A172 (cell line): ENCODE measurements around the gene BCAR3. TPM values are rescaled to one million over a fixed set of nuclear protein-coding genes. Genes with fewer than 3 reads are reported as not detected.
A peak's percentile ranks its signal among the peaks of the same experiment; 100 is the strongest.

Source experiments
- DNase-seq: peaks from one replicate; pipeline ENCODE4 v3.0.0-alpha.2; 2015; ENCODE audit warnings: low spot score
- total RNA-seq: library from RNA; depleted of rRNA; stranded (reverse); fragments of >200 nt; shearing (Covaris generic); gene quantifications from 2 replicates; pipeline ENCODE4 v1.2.3, GENCODE V29; 2014; rRNA removed

Gene BCAR3
- total RNA-seq, 1 experiment from 2014 or later: 33.1 TPM

- no peak for DNase-seq
These were observed 132.5 kb downstream of the BCAR3 start for GRCh38 chr1:93549131-93549530.

GRCh38 chr1:93546162-93546863, 135.3 kb downstream of the BCAR3 start:
- DNase-seq: no peak

GRCh38 chr1:93542398-93542797, 139.2 kb downstream of the BCAR3 start:
- DNase-seq: no peak

- no peak for DNase-seq
These were observed 140.6 kb downstream of the BCAR3 start for GRCh38 chr1:93541045-93541444.

- no peak for DNase-seq
These were observed 143.7 kb downstream of the BCAR3 start for GRCh38 chr1:93537924-93538323.

- DNase-seq: no peak
These were observed 144.2 kb downstream of the BCAR3 start for GRCh38 chr1:93537396-93537795.

- no peak for DNase-seq
These were observed 148.0 kb downstream of the BCAR3 start for GRCh38 chr1:93533677-93534076.

- DNase-seq: no peak
These were observed 148.8 kb downstream of the BCAR3 start for GRCh38 chr1:93532780-93533378.

GRCh38 chr1:93531193-93531592, 150.4 kb downstream of the BCAR3 start:
- DNase-seq: no peak

GRCh38 chr1:93528412-93528811, 153.2 kb downstream of the BCAR3 start:
- DNase-seq: no peak

GRCh38 chr1:93526431-93526830, 155.2 kb downstream of the BCAR3 start:
- DNase-seq: no peak

GRCh38 chr1:93525431-93525830, 156.2 kb downstream of the BCAR3 start:
- DNase-seq: no peak

- DNase-seq: no peak
These were observed 158.9 kb downstream of the BCAR3 start for GRCh38 chr1:93522721-93523120.

GRCh38 chr1:93521618-93522017, 160.0 kb downstream of the BCAR3 start:
- DNase-seq: no peak

- peak; percentile 5 for DNase-seq
These were observed 162.3 kb downstream of the BCAR3 start for GRCh38 chr1:93519199-93519829.

- no peak for DNase-seq
These were observed 163.1 kb downstream of the BCAR3 start for GRCh38 chr1:93518516-93518915.

- peak; percentile 22 for DNase-seq
These were observed 165.5 kb downstream of the BCAR3 start for GRCh38 chr1:93516164-93516563.

Other genes with a start within 250 kb of the BCAR3 start
- 27.1 and 34.9 TPM in 2 replicates for gene FNBP1L, start 233.7 kb downstream of the BCAR3 start, total RNA-seq
- gene DNTTIP2, start 197.4 kb upstream of the BCAR3 start, total RNA-seq: 57.8 and 58.2 TPM in 2 replicates
- 18.7 and 26.6 TPM in 2 replicates for gene GCLM, start 227.6 kb upstream of the BCAR3 start, total RNA-seq